Measurements from ENCODE around the gene USP10.

The USP10 gene

GRCh38 chr16:84778720-84779119, 78.9 kb downstream of the USP10 start:
- no peak for DNase-seq

- DNase-seq: no peak
Observed at GRCh38 chr16:84780063-84780462, 80.3 kb downstream of the USP10 start.

- DNase-seq: no peak
Observed at GRCh38 chr16:84780544-84781376, 81.0 kb downstream of the USP10 start.

- no peak for DNase-seq
Observed at GRCh38 chr16:84782846-84783245, 83.0 kb downstream of the USP10 start.

GRCh38 chr16:84785843-84786581, 86.2 kb downstream of the USP10 start:
- DNase-seq: no peak

GRCh38 chr16:84786605-84787262, 86.9 kb downstream of the USP10 start:
- no peak for DNase-seq

- no peak for DNase-seq
Observed at GRCh38 chr16:84787263-84787622, 87.4 kb downstream of the USP10 start.

GRCh38 chr16:84788920-84789391, 89.2 kb downstream of the USP10 start:
- DNase-seq: no peak

- no peak for DNase-seq
Observed at GRCh38 chr16:84789431-84789830, 89.6 kb downstream of the USP10 start.

- no peak for DNase-seq
Observed at GRCh38 chr16:84790301-84790700, 90.5 kb downstream of the USP10 start.

- no peak for DNase-seq
Observed at GRCh38 chr16:84791088-84791487, 91.3 kb downstream of the USP10 start.

GRCh38 chr16:84791501-84791900, 91.7 kb downstream of the USP10 start:
- no peak for DNase-seq

- DNase-seq: no peak
Observed at GRCh38 chr16:84794186-84794585, 94.4 kb downstream of the USP10 start.

GRCh38 chr16:84794626-84795025, 94.8 kb downstream of the USP10 start:
- DNase-seq: no peak

- no peak for DNase-seq
Observed at GRCh38 chr16:84795329-84796053, 95.7 kb downstream of the USP10 start.

GRCh38 chr16:84800158-84800978, 100.6 kb downstream of the USP10 start:
- DNase-seq: no peak

GRCh38 chr16:84803146-84803545, 103.3 kb downstream of the USP10 start:
- DNase-seq: no peak

- DNase-seq: no peak
Observed at GRCh38 chr16:84804326-84804725, 104.5 kb downstream of the USP10 start.

- DNase-seq: no peak
Observed at GRCh38 chr16:84806256-84806889, 106.6 kb downstream of the USP10 start.

GRCh38 chr16:84806890-84807258, 107.1 kb downstream of the USP10 start:
- no peak for DNase-seq

- no peak for DNase-seq
Observed at GRCh38 chr16:84807776-84808175, 108.0 kb downstream of the USP10 start.

- DNase-seq: no peak
Observed at GRCh38 chr16:84808826-84809225, 109.0 kb downstream of the USP10 start.

Data from activated CD4-positive, alpha-beta T cell treated with anti-CD3 and anti-CD28 coated beads for 48 hours (primary cell).